ENCODE data around the gene POLL. TPM values are rescaled to one million over a fixed set of nuclear protein-coding genes. Genes with fewer than 3 reads are reported as not detected.

Gene POLL
- total and polyA plus RNA-seq, 2 experiments from 2014 or later: 17.3 to 24.3 TPM

DNA sequence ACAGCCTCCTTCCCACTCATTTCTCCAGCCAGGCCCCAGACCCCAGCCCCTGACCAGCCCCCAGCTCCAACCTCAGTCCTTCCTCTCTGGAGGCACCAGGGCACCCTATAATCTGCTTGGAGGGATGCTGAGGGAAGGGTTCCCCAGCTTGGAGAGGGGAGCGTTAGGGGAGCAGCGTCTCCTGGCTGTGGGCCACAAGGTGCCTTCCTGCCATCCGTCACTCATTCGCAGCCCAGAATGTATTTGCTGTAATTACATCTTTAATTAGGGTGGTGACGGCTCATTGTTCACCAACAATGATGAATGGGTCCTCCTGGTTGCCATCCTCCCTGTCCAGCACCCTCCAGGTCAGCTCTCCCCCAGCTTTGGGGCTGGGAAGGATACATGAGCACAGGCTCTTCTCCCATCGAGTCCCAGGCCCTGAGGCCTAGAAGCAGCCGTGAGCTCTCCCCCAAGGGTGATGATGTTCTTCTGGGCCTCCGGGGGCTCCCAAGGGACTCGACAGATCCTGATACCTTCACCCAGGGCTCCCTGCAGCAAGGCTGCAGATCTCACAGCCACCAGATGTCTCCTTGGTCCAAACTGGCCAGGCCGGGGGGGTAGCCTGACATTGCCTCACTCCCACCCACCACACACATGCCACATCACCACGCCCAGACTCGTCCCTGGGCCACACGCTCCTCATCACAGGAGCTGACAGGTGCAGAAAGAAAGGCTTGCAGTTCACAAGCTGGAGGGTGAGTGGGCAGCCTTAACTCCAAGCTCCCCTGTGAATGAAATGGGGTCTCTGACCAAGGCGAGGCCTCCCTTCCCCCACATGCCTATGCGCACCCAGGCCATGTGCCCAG is 26.8 kb downstream of the POLL start (continued):
- TF ChIP-seq POLR2AphosphoS5 (IDR thresholded peaks at IDR 0.05; ENCODE audit: low read depth): no peak
- TF ChIP-seq JUNB (IDR thresholded peaks at IDR 0.05; ENCODE audit: unreplicated experiment): no peak
- no peak for TF ChIP-seq STAT1 (IDR thresholded peaks at IDR 0.05; ENCODE audit: unreplicated experiment)
- no peak for TF ChIP-seq NANOG (IDR thresholded peaks at IDR 0.05; ENCODE audit: borderline replicate concordance)
- no peak for TF ChIP-seq EZH2phosphoT487 (IDR thresholded peaks at IDR 0.05; ENCODE audit: unreplicated experiment)
- no peak for TF ChIP-seq CTCF (conservative IDR thresholded peaks at IDR 0.05; ENCODE audit: low read depth in 2 of 2)

DNA sequence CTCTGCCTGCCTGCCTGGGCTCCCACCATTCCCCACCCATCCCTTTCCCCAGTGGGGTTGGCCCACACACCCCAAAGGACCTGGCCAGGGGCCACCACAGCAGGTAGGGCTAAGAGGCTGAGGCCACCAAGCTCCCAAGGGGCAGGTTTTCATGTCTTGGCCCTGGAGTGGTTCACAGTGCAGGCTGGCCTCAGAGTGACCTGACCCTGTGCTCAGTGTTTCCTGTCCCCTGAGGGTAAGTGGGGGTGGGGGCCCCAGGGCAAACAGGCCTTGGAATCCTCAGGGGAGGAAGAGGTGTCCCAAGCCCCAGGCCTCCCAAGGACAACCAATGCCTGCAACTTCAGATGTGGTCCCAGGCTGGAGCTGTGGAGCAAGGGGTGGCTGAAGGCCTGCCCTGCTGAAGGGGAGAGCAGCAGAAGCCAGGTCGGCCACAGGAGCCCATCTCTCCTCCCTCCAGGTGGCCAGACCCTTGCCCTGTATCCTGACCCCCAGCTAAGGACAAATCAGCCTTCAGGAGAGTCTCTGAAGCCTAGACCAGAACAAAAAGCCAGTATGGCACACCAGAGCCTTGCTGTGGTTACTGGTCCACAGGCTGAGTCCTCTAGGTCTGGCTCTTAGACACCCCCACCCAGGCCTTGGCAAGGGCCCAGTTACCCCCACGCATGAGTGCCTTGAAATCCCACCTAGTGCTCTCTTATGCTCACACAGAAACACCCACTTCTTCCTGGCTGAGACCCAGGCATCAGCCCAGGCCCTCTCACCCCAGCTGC is 27.6 kb downstream of the POLL start:
- peaks cover 2% of the 10 kb centered on the region; the same call in 2 of the 3 replicates for H3K4me1 Mint-ChIP-seq
- no peak overlapping the region for H3K27ac ChIP-seq (ENCODE audit: low read depth)
- H3K9me2 ChIP-seq (ENCODE audit: insufficient read depth): no peaks in the 10 kb centered on the region
- H3F3A ChIP-seq (replicated peaks; ENCODE audit: low read depth): no peaks in the 10 kb centered on the region
- DNase-seq (ENCODE audit: low spot score) (no peak), ATAC-seq (no peak)
- TF ChIP-seq STAT1 (IDR thresholded peaks at IDR 0.05; ENCODE audit: unreplicated experiment): no peak
- TF ChIP-seq EZH2phosphoT487 (IDR thresholded peaks at IDR 0.05; ENCODE audit: unreplicated experiment): no peak
- no peak for TF ChIP-seq ZNF114 (CRISPR knock-in tag; IDR thresholded peaks at IDR 0.05)
- TF ChIP-seq JUNB (IDR thresholded peaks at IDR 0.05; ENCODE audit: unreplicated experiment): no peak
- no peak for TF ChIP-seq ZNF331 (CRISPR knock-in tag; IDR thresholded peaks at IDR 0.05; ENCODE audit: low read depth)
- no peak for TF ChIP-seq NANOG (IDR thresholded peaks at IDR 0.05; ENCODE audit: borderline replicate concordance)
- H4K20me1 ChIP-seq (replicated peaks; ENCODE audit: insufficient read depth): no peaks in the 10 kb centered on the region
- no peak overlapping the region for H3K27ac Mint-ChIP-seq
- no peak overlapping the region for H2AFZ ChIP-seq
- peaks cover 14% of the 10 kb centered on the region for H3K27me3 Mint-ChIP-seq (ENCODE audit: insufficient read depth, low read depth, poor library complexity)
- H3K36me3 Mint-ChIP-seq (ENCODE audit: low read depth): no peaks in the 10 kb centered on the region
- no peaks in the 10 kb centered on the region for H3K79me2 ChIP-seq (replicated peaks; ENCODE audit: insufficient read depth)
- H3K4me2 ChIP-seq: no peak overlapping the region
- H3K27me3 ChIP-seq (ENCODE audit: insufficient read depth): peaks cover 3% of the 10 kb centered on the region; the same call in 1 of the 2 replicates
- no peak overlapping the region for H3K4me3 Mint-ChIP-seq
- H3K9me3 Mint-ChIP-seq: no peaks in the 10 kb centered on the region; the same call in 2 of the 3 replicates
- H3K36me3 ChIP-seq (ENCODE audit: insufficient read depth): no peaks in the 10 kb centered on the region
- no peaks in the 10 kb centered on the region for H3K4me1 ChIP-seq (ENCODE audit: insufficient read depth)
- H3K4me3 ChIP-seq: no peak overlapping the region

DNA sequence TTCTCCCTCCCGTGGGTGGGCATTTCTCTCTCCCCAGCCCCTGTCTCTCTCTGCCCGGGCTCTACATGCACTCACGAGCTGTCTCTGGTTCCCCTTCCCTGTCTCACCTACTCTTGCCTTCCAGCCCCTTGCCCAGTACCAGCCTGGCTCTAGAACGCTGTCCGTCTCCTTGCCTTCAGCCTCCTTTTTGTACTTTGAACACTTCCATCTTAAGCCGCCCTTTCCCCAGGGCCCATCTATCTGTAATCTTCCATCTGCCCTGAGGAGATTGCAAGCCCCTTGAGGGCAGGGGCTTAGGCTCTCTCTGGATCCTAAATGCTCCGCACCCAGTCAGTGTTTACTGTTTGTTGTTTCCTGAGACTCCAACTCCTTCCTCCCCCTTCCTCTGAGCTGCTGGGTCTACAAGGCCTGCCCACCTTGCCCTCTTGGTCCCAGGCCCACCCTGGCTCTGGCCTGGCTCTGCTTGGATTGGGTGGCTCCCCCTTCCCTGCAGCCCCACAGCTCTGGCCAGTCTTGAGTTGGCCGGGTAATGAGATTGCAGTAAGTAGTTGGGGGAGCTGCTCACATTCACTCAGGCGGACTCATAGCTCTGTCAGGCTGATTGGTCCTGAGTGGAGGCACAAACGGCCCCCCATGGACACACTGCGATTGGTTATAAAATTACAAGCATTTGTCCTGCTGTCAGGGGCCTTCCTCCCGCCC is 28.3 kb downstream of the POLL start:
- no peaks in the 10 kb centered on the region for H3K79me2 ChIP-seq (replicated peaks; ENCODE audit: insufficient read depth)
- H2AFZ ChIP-seq: no peak overlapping the region
- H3K4me3 ChIP-seq: no peak overlapping the region
- no peak overlapping the region for H3K27ac ChIP-seq (ENCODE audit: low read depth)
- no peaks in the 10 kb centered on the region for H3K27me3 ChIP-seq (ENCODE audit: insufficient read depth)
- Mint-ChIP-seq H3K36me3 (ENCODE audit: low read depth) (no peaks in the 10 kb centered on the region), H3K27ac (no peak overlapping the region), H3K9me3 (no peaks in the 10 kb centered on the region; the same call in 2 of the 3 replicates), H3K27me3 (ENCODE audit: insufficient read depth, low read depth, poor library complexity) (peaks cover 11% of the 10 kb centered on the region), H3K4me1 (peaks cover 2% of the 10 kb centered on the region; the same call in 2 of the 3 replicates), H3K4me3 (no peak overlapping the region; the same call in 2 of the 3 replicates)
- H3K9me2 ChIP-seq (ENCODE audit: insufficient read depth): no peaks in the 10 kb centered on the region
- no peaks in the 10 kb centered on the region for H4K20me1 ChIP-seq (replicated peaks; ENCODE audit: insufficient read depth)
- DNase-seq (ENCODE audit: low spot score) (no peak), ATAC-seq (no peak)
- no peaks in the 10 kb centered on the region for H3K4me1 ChIP-seq (ENCODE audit: insufficient read depth)
- no peaks in the 10 kb centered on the region for H3K36me3 ChIP-seq (ENCODE audit: insufficient read depth)
- H3K4me2 ChIP-seq: no peak overlapping the region
- no peaks in the 10 kb centered on the region for H3F3A ChIP-seq (replicated peaks; ENCODE audit: low read depth)
- no peak for TF ChIP-seq STAT1 (IDR thresholded peaks at IDR 0.05; ENCODE audit: unreplicated experiment)
- TF ChIP-seq, protein P1, sequence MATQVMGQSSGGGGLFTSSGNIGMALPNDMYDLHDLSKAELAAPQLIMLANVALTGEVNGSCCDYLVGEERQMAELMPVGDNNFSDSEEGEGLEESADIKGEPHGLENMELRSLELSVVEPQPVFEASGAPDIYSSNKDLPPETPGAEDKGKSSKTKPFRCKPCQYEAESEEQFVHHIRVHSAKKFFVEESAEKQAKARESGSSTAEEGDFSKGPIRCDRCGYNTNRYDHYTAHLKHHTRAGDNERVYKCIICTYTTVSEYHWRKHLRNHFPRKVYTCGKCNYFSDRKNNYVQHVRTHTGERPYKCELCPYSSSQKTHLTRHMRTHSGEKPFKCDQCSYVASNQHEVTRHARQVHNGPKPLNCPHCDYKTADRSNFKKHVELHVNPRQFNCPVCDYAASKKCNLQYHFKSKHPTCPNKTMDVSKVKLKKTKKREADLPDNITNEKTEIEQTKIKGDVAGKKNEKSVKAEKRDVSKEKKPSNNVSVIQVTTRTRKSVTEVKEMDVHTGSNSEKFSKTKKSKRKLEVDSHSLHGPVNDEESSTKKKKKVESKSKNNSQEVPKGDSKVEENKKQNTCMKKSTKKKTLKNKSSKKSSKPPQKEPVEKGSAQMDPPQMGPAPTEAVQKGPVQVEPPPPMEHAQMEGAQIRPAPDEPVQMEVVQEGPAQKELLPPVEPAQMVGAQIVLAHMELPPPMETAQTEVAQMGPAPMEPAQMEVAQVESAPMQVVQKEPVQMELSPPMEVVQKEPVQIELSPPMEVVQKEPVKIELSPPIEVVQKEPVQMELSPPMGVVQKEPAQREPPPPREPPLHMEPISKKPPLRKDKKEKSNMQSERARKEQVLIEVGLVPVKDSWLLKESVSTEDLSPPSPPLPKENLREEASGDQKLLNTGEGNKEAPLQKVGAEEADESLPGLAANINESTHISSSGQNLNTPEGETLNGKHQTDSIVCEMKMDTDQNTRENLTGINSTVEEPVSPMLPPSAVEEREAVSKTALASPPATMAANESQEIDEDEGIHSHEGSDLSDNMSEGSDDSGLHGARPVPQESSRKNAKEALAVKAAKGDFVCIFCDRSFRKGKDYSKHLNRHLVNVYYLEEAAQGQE (IDR thresholded peaks at IDR 0.05; ENCODE audit: unreplicated experiment): no peak
- no peak for TF ChIP-seq EZH2 (IDR thresholded peaks at IDR 0.05; ENCODE audit: low read depth, unreplicated experiment)
- no peak for TF ChIP-seq JUNB (IDR thresholded peaks at IDR 0.05; ENCODE audit: unreplicated experiment)
- TF ChIP-seq CREB1 (CRISPR knock-in tag; IDR thresholded peaks at IDR 0.05; ENCODE audit: low read depth): no peak
- TF ChIP-seq CTCF (conservative IDR thresholded peaks at IDR 0.05; ENCODE audit: low read depth in 2 of 2): no peak

Data from GM23338 (cell line).